Nephron (organoid): ENCODE measurements around the gene SHANK1.
"Not testable (repeated sequence)": the region's sequence is repeated elsewhere in the genome, so short reads cannot be mapped to it uniquely, and the experiment has no call there.

Experiments
- H3K27ac Mint-ChIP-seq, 3 experiments: 2 replicates each; pipeline ENCODE4 v1.8.0; 2020; ENCODE audit warnings: mixed read lengths in 3 of 3, mild to moderate bottlenecking in 2 of 3, moderate library complexity in 1 of 3
- H3K27me3 Mint-ChIP-seq: 2 replicates; pipeline ENCODE4 v1.8.0; 2021; ENCODE audit warnings: low read depth, mild to moderate bottlenecking, moderate library complexity, mixed read lengths
- H3K36me3 Mint-ChIP-seq: 2 replicates; pipeline ENCODE4 v1.8.0; 2020; ENCODE audit warnings: low read depth, mixed read lengths
- H3K4me1 Mint-ChIP-seq: 2 replicates; pipeline ENCODE4 v1.8.0; 2020; ENCODE audit warnings: mixed read lengths
- H3K4me3 Mint-ChIP-seq, 3 experiments: 2 replicates each; pipeline ENCODE4 v1.8.0; 2020; ENCODE audit warnings: mild to moderate bottlenecking in 3 of 3, mixed read lengths in 3 of 3, moderate library complexity in 2 of 3
- H3K9me3 Mint-ChIP-seq: 2 replicates; pipeline ENCODE4 v1.8.0; 2020; ENCODE audit warnings: mixed read lengths
- TF ChIP-seq, protein P1 (sequence below), 3 experiments: fragments of 200-600 bp; sonication (generic); IDR thresholded peaks; one replicate each; pipeline ENCODE4 v1.5.0; 2021; ENCODE audit warnings: antibody characterized with exemption in 3 of 3; ENCODE audit not compliant: unreplicated experiment in 3 of 3

Gene SHANK1

DNA sequence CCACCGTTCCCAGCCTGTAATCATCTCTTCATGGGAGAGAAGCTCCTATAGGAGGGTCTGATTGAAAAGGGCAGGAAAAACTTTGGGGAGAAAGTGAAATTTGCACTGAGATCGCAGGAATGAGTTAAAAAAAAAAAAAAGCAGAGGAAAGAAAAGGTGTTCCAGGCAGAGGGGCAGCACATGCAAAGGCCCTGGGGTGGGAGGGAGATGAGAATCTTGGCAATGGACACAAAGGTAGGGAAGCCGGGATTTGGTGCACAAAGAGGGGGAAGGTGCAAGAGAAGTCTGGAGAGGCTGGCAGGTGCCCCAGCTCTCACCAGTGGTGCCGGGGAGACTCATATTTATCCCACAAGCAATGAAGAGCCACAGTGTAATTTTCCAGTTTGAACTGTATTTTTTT, 34.3 kb upstream of the SHANK1 start:
- H3K36me3 Mint-ChIP-seq = no peaks in the 10 kb centered on the region
- peaks cover 33% of the 10 kb centered on the region for H3K27me3 Mint-ChIP-seq
- H3K4me1 Mint-ChIP-seq = no peaks in the 10 kb centered on the region
- H3K9me3 Mint-ChIP-seq = no peaks in the 10 kb centered on the region
- no peak overlapping the region for H3K27ac Mint-ChIP-seq
- TF ChIP-seq, protein P1, sequence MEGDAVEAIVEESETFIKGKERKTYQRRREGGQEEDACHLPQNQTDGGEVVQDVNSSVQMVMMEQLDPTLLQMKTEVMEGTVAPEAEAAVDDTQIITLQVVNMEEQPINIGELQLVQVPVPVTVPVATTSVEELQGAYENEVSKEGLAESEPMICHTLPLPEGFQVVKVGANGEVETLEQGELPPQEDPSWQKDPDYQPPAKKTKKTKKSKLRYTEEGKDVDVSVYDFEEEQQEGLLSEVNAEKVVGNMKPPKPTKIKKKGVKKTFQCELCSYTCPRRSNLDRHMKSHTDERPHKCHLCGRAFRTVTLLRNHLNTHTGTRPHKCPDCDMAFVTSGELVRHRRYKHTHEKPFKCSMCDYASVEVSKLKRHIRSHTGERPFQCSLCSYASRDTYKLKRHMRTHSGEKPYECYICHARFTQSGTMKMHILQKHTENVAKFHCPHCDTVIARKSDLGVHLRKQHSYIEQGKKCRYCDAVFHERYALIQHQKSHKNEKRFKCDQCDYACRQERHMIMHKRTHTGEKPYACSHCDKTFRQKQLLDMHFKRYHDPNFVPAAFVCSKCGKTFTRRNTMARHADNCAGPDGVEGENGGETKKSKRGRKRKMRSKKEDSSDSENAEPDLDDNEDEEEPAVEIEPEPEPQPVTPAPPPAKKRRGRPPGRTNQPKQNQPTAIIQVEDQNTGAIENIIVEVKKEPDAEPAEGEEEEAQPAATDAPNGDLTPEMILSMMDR (IDR thresholded peaks at IDR 0.05; ENCODE audit: unreplicated experiment in 3 of 3) = no peak
- no peak overlapping the region for H3K4me3 Mint-ChIP-seq

DNA sequence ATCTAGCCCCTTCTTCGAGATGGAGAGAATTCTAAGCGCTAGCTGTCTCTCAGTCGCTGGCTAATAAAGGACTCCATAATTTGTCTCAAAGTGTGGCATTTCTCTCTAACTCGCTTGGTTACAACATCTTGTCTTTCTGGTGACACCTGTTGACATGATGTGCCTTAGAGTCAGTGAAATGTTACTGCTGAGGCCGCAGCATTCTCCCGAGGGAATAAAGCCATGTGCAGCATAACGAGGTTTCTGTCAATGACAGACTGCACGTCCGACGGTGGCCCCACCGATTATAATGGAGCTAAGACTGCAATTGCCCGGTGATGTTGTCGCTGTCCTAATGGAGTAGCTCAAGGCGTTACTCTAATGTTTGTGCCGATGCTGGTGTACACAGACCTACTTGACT, 30.4 kb upstream of the SHANK1 start:
- TF ChIP-seq, protein P1 (IDR thresholded peaks at IDR 0.05; ENCODE audit: unreplicated experiment in 3 of 3) = no peak
- Mint-ChIP-seq H3K4me3 (no peak overlapping the region), H3K27ac (no peak overlapping the region), H3K36me3 (no peaks in the 10 kb centered on the region), H3K27me3 (peaks cover 18% of the 10 kb centered on the region), H3K4me1 (no peaks in the 10 kb centered on the region), H3K9me3 (no peaks in the 10 kb centered on the region)

- TF ChIP-seq, protein P1 (IDR thresholded peaks at IDR 0.05; ENCODE audit: unreplicated experiment in 3 of 3) = no peak
- Mint-ChIP-seq H3K27ac (no peak overlapping the region), H3K36me3 (no peaks in the 10 kb centered on the region), H3K4me1 (no peaks in the 10 kb centered on the region), H3K4me3 (no peak overlapping the region), H3K9me3 (no peaks in the 10 kb centered on the region), H3K27me3 (peaks cover 13% of the 10 kb centered on the region)
Observed at GRCh38 chr19:50749490-50749889, 29.9 kb upstream of the SHANK1 start.

GRCh38 chr19:50747141-50747540, 27.5 kb upstream of the SHANK1 start:
- H3K27ac Mint-ChIP-seq, H3K4me3 Mint-ChIP-seq, H3K4me1 Mint-ChIP-seq, H3K9me3 Mint-ChIP-seq, H3K36me3 Mint-ChIP-seq, H3K27me3 Mint-ChIP-seq: not testable (repeated sequence)

- no peak overlapping the region for H3K4me3 Mint-ChIP-seq
- H3K27me3 Mint-ChIP-seq = peaks cover 20% of the 10 kb centered on the region
- TF ChIP-seq, protein P1 (IDR thresholded peaks at IDR 0.05; ENCODE audit: unreplicated experiment in 3 of 3) = no peak
- no peaks in the 10 kb centered on the region for H3K36me3 Mint-ChIP-seq
- H3K4me1 Mint-ChIP-seq = no peaks in the 10 kb centered on the region
- H3K9me3 Mint-ChIP-seq = no peaks in the 10 kb centered on the region
- no peak overlapping the region for H3K27ac Mint-ChIP-seq
Observed at GRCh38 chr19:50745221-50745620, 25.6 kb upstream of the SHANK1 start.

GRCh38 chr19:50743537-50743936, 23.9 kb upstream of the SHANK1 start:
- no peaks in the 10 kb centered on the region for H3K4me1 Mint-ChIP-seq
- TF ChIP-seq, protein P1 (IDR thresholded peaks at IDR 0.05; ENCODE audit: unreplicated experiment in 3 of 3) = no peak
- H3K36me3 Mint-ChIP-seq = no peaks in the 10 kb centered on the region
- no peak overlapping the region for H3K4me3 Mint-ChIP-seq
- no peak overlapping the region for H3K27ac Mint-ChIP-seq
- no peaks in the 10 kb centered on the region for H3K9me3 Mint-ChIP-seq
- peaks cover 30% of the 10 kb centered on the region for H3K27me3 Mint-ChIP-seq
